DOHH2 (cell line): ENCODE data around the gene FBN1.

Source experiments
- H3F3A ChIP-seq: fragments of 200-600 bp; sonication (generic), shearing (Covaris generic); 2 replicates; pipeline ENCODE4 v1.6.0; 2016; ENCODE audit warnings: antibody characterized with exemption, mild to moderate bottlenecking; ENCODE audit not compliant: control insufficient read depth, insufficient read depth
- H3K27ac ChIP-seq: fragments of 200-600 bp; sonication (generic); 2 replicates; pipeline ENCODE4 v1.5.1; 2014; ENCODE audit warnings: low read depth, mild to moderate bottlenecking, low read length, moderate library complexity
- H3K27me3 ChIP-seq: fragments of 200-600 bp; sonication (generic); 2 replicates; pipeline ENCODE4 v1.6.1; 2014; ENCODE audit warnings: mild to moderate bottlenecking, low read length, mixed read lengths; ENCODE audit not compliant: control insufficient read depth
- H3K36me3 ChIP-seq: fragments of 200-600 bp; sonication (generic); 2 replicates; pipeline ENCODE4 v1.6.1; 2014; ENCODE audit warnings: mild to moderate bottlenecking, low read length, moderate library complexity, mixed read lengths; ENCODE audit not compliant: control insufficient read depth
- H3K4me1 ChIP-seq: fragments of 200-600 bp; sonication (generic); 2 replicates; pipeline ENCODE4 v1.6.1; 2014; ENCODE audit warnings: mild to moderate bottlenecking, low read length, mixed read lengths; ENCODE audit not compliant: control insufficient read depth
- H3K4me2 ChIP-seq: fragments of 200-600 bp; sonication (generic); 2 replicates; pipeline ENCODE4 v1.6.0; 2014; ENCODE audit warnings: mild to moderate bottlenecking, low read length, moderate library complexity
- H3K4me3 ChIP-seq: fragments of 200-600 bp; sonication (generic); 2 replicates; pipeline ENCODE4 v1.5.1; 2014; ENCODE audit warnings: mild to moderate bottlenecking, low read length, mixed read lengths
- H3K79me2 ChIP-seq: fragments of 200-600 bp; sonication (generic); 2 replicates; pipeline ENCODE4 v1.6.1; 2014; ENCODE audit warnings: mild to moderate bottlenecking, low read length, mixed read lengths; ENCODE audit not compliant: control insufficient read depth
- H3K9me2 ChIP-seq: fragments of 200-600 bp; sonication (generic); replicated peaks from 2 replicates; pipeline ENCODE4 v1.6.1; 2014; ENCODE audit warnings: mild to moderate bottlenecking, low read length, mixed read lengths; ENCODE audit not compliant: control insufficient read depth
- H3K9me3 ChIP-seq: fragments of 200-600 bp; sonication (generic); 2 replicates; pipeline ENCODE4 v1.6.1; 2014; ENCODE audit warnings: antibody characterized with exemption, low read length, mixed read lengths; ENCODE audit not compliant: control insufficient read depth, insufficient read depth
- H4K20me1 ChIP-seq: fragments of 200-600 bp; sonication (generic); 2 replicates; pipeline ENCODE4 v1.6.0; 2014; ENCODE audit warnings: low read depth, mild to moderate bottlenecking, antibody characterized with exemption, low read length, moderate library complexity; ENCODE audit not compliant: control insufficient read depth, insufficient read depth
- CTCF ChIP-seq: fragments of 200-600 bp; sonication (generic); IDR thresholded peaks from one replicate; pipeline ENCODE4 v1.5.1; 2014; ENCODE audit warnings: antibody characterized with exemption, mild to moderate bottlenecking, low read depth, low read length; ENCODE audit not compliant: poor library complexity, severe bottlenecking
- EZH2phosphoT487 ChIP-seq: fragments of 200-600 bp; sonication (generic); IDR thresholded peaks from 2 replicates; pipeline ENCODE4 v1.6.1; 2017; ENCODE audit warnings: borderline replicate concordance, mild to moderate bottlenecking, antibody characterized with exemption, low read length, moderate library complexity, mixed read lengths

The FBN1 gene

GRCh38 chr15:48564690-48565089, 80.8 kb downstream of the FBN1 start:
- no peak overlapping the region for H3K4me3 ChIP-seq
- no peaks in the 10 kb centered on the region for H3K9me3 ChIP-seq
- no peak overlapping the region for H3K27ac ChIP-seq
- no peaks in the 10 kb centered on the region for H3K79me2 ChIP-seq
- no peaks in the 10 kb centered on the region for H3K36me3 ChIP-seq
- no peaks in the 10 kb centered on the region for H3K4me1 ChIP-seq
- H3K27me3 ChIP-seq = no peaks in the 10 kb centered on the region
- no peaks in the 10 kb centered on the region for H4K20me1 ChIP-seq
- H3K9me2 ChIP-seq = no peaks in the 10 kb centered on the region
- no peak overlapping the region for H3K4me2 ChIP-seq
- TF ChIP-seq EZH2phosphoT487 = no peak
- TF ChIP-seq CTCF = no peak
- H3F3A ChIP-seq = no peaks in the 10 kb centered on the region

GRCh38 chr15:48563934-48564333, 81.6 kb downstream of the FBN1 start:
- no peak overlapping the region for H3K27ac ChIP-seq
- H3F3A ChIP-seq = no peaks in the 10 kb centered on the region
- no peaks in the 10 kb centered on the region for H4K20me1 ChIP-seq
- H3K9me3 ChIP-seq = no peaks in the 10 kb centered on the region
- TF ChIP-seq EZH2phosphoT487 = no peak
- no peak for TF ChIP-seq CTCF
- H3K36me3 ChIP-seq = no peaks in the 10 kb centered on the region
- no peak overlapping the region for H3K4me2 ChIP-seq
- H3K79me2 ChIP-seq = no peaks in the 10 kb centered on the region
- no peaks in the 10 kb centered on the region for H3K9me2 ChIP-seq
- no peaks in the 10 kb centered on the region for H3K4me1 ChIP-seq
- H3K27me3 ChIP-seq = no peaks in the 10 kb centered on the region
- H3K4me3 ChIP-seq = no peak overlapping the region

- Histone ChIP-seq H3F3A (no peaks in the 10 kb centered on the region), H3K9me2 (no peaks in the 10 kb centered on the region), H3K4me1 (no peaks in the 10 kb centered on the region), H3K27me3 (no peaks in the 10 kb centered on the region), H3K4me3 (no peak overlapping the region), H3K9me3 (no peaks in the 10 kb centered on the region), H4K20me1 (no peaks in the 10 kb centered on the region), H3K36me3 (no peaks in the 10 kb centered on the region), H3K4me2 (no peak overlapping the region), H3K79me2 (no peaks in the 10 kb centered on the region), H3K27ac (no peak overlapping the region)
- TF ChIP-seq CTCF (no peak), EZH2phosphoT487 (no peak)
Observed at GRCh38 chr15:48560321-48561051, 85.0 kb downstream of the FBN1 start.
